ENCODE results near the gene CD44. TPM values are rescaled to one million over a fixed set of nuclear protein-coding genes. Genes with fewer than 3 reads are reported as not detected.

The CD44 gene
- total RNA-seq, 1 experiment from 2014 or later = 6.1 TPM

- no peak overlapping the region for H2BK15ac ChIP-seq (ENCODE audit: low read depth, low read length)
- no peaks in the 10 kb centered on the region for H3K23me2 ChIP-seq (ENCODE audit: insufficient read length, low read depth, low read length, poor library complexity, severe bottlenecking)
- no peak overlapping the region for H3K27ac ChIP-seq (ENCODE audit: insufficient read length, low read depth, low read length)
- H2AK5ac ChIP-seq (ENCODE audit: insufficient read length, low read length) = no peak overlapping the region
- H4K91ac ChIP-seq (ENCODE audit: insufficient read length, low read depth, low read length) = no peak overlapping the region
- H3K14ac ChIP-seq (ENCODE audit: insufficient read depth, low read length) = no peak overlapping the region
- no CpG with 5 or more reads among the region's 3 CpGs for WGBS (ENCODE audit: extremely low coverage, insufficient read length, low lambda C conversion rate)
- H4K8ac ChIP-seq (replicated peaks; ENCODE audit: insufficient read length, low read depth, low read length) = no peak overlapping the region
- H2BK20ac ChIP-seq (ENCODE audit: low read depth, low read length, poor library complexity, severe bottlenecking) = no peak overlapping the region
- no peak overlapping the region for H3K56ac ChIP-seq (ENCODE audit: insufficient read length, low read depth, low read length)
- TF ChIP-seq CTCF (conservative IDR thresholded peaks at IDR 0.05) = no peak
- peaks cover 22 to 25% of the 10 kb centered on the region in 2 experiments for H3K4me1 Mint-ChIP-seq
- H3K18ac ChIP-seq (ENCODE audit: insufficient read length, low read depth, low read length) = no peak overlapping the region
- H4K5ac ChIP-seq (ENCODE audit: insufficient read length, low read depth, low read length) = no peak overlapping the region
- H2BK120ac ChIP-seq (ENCODE audit: low read depth, low read length, poor library complexity, severe bottlenecking) = no peak overlapping the region
- H3K9me3 ChIP-seq (ENCODE audit: control insufficient read depth, low read depth, low read length) = no peaks in the 10 kb centered on the region
- no peak overlapping the region for H2BK12ac ChIP-seq (ENCODE audit: insufficient read length, low read depth, low read length)
- no peak overlapping the region for H3K9ac ChIP-seq (ENCODE audit: extremely low read depth, insufficient read length, low read length)
- no peak overlapping the region for H3T11ph ChIP-seq (ENCODE audit: low read length)
- no peaks in the 10 kb centered on the region for H3K27me3 ChIP-seq (ENCODE audit: insufficient read depth, low read length)
- no peak overlapping the region for H2BK5ac ChIP-seq (ENCODE audit: insufficient read length, low read length)
- no peak overlapping the region for H3K4me2 ChIP-seq (ENCODE audit: insufficient read depth, insufficient read length, low read length)
- H3K79me2 ChIP-seq (ENCODE audit: insufficient read depth, low read length) = no peaks in the 10 kb centered on the region
- no peak overlapping the region for H3K27ac Mint-ChIP-seq
- H3K36me3 Mint-ChIP-seq (ENCODE audit: insufficient read depth in 1 of 3, low read depth in 3 of 3) = no peaks in the 10 kb centered on the region; a peak in 2 of 7 replicates
- H3K27me3 Mint-ChIP-seq (ENCODE audit: low read depth) = no peaks in the 10 kb centered on the region; the same call in none of the 2 replicates
- no peak overlapping the region for H3K23ac ChIP-seq (ENCODE audit: insufficient read length, low read depth, low read length)
- no peak for DNase-seq
- no peaks in the 10 kb centered on the region for H3K79me1 ChIP-seq (ENCODE audit: insufficient read depth, low read depth, low read length, poor library complexity, severe bottlenecking)
- no peak overlapping the region for H3K4me3 Mint-ChIP-seq
- peaks cover 9% of the 10 kb centered on the region; the same call in 1 of the 2 replicates for H3K4me1 ChIP-seq (ENCODE audit: insufficient read depth, low read length)
- no peaks in the 10 kb centered on the region for H4K20me1 ChIP-seq (ENCODE audit: control insufficient read depth, insufficient read depth, insufficient read length)
- H2AFZ ChIP-seq (ENCODE audit: low read length) = no peak overlapping the region
- peaks cover 3 to 4% of the 10 kb centered on the region in 2 experiments; a peak in 3 of 5 replicates for H3K9me3 Mint-ChIP-seq
- H3K4ac ChIP-seq (ENCODE audit: low read depth, low read length) = no peak overlapping the region
Measured at GRCh38 chr11:35210876-35211546, 72.0 kb downstream of the CD44 start.
